Kidney (tissue), 14 donors: ENCODE data around the gene GRAMD4. TPM values are rescaled to one million over a fixed set of nuclear protein-coding genes. Genes with fewer than 3 reads are reported as not detected.

ENCODE experiments used
- DNase-seq, 5 donors: peaks; one replicate each; pipeline ENCODE4 v3.0.0-alpha.2; 2013 to 2020
- FAIRE-seq: peaks from 2 replicates; lab custom pipeline; 2012; peaks lifted over from hg19 to GRCh38; lab: Jason Lieb, UNC
- H3K27ac ChIP-seq, 2 donors: one replicate each; pipeline ENCODE4 v1.7.0; 2013; ENCODE audit warnings: low read depth in 2 of 2, low read length in 2 of 2, inconsistent platforms in 1 of 2
- H3K27me3 ChIP-seq: one replicate; pipeline ENCODE4 v1.7.1; 2013; ENCODE audit warnings: low read length, inconsistent platforms; ENCODE audit not compliant: control insufficient read depth, insufficient read depth
- H3K36me3 ChIP-seq, 3 donors: one replicate each; pipeline versions ENCODE4 v1.7.0 to v1.7.1; 2013; ENCODE audit warnings: low read length in 3 of 3, control low read depth in 1 of 3, inconsistent platforms in 1 of 3; ENCODE audit not compliant: insufficient read depth in 3 of 3, control insufficient read depth in 2 of 3
- H3K4me1 ChIP-seq, 3 donors: one replicate each; pipeline versions ENCODE4 v1.7.0 to v1.7.1; 2013; ENCODE audit warnings: low read length in 3 of 3, inconsistent platforms in 1 of 3, low read depth in 1 of 3; ENCODE audit not compliant: control insufficient read depth in 2 of 3, insufficient read depth in 2 of 3
- H3K4me3 ChIP-seq, 3 donors: one replicate each; pipeline versions ENCODE4 v1.7.0 to v1.8.1; 2013; ENCODE audit warnings: low read length in 3 of 3, control low read depth in 1 of 3, inconsistent platforms in 1 of 3
- H3K9ac ChIP-seq, 3 donors: one replicate each; pipeline versions ENCODE4 v1.7.0 to v1.7.1; 2013; ENCODE audit warnings: low read length in 3 of 3, control low read depth in 1 of 3, inconsistent platforms in 1 of 3
- H3K9me3 ChIP-seq, 3 donors: one replicate each; pipeline versions ENCODE4 v1.7.0 to v1.7.1; 2013; ENCODE audit warnings: low read length in 3 of 3, control low read depth in 1 of 3, inconsistent platforms in 1 of 3; ENCODE audit not compliant: control insufficient read depth in 2 of 3, insufficient read depth in 1 of 3
- CTCF ChIP-seq: IDR thresholded peaks from 3 replicates; pipeline ENCODE4 v1.5.1; 2012; ENCODE audit warnings: mild to moderate bottlenecking, moderate library complexity, borderline replicate concordance; ENCODE audit not compliant: insufficient read depth; ENCODE audit errors: extremely low read depth
- intact Hi-C: fragments of 100-400 bp; cut with DNase I; formaldehyde crosslinking; loops from one replicate; pipeline ENCODE4 v1.11.1; 2022
- polyA plus RNA-seq: library from polyadenylated mRNA; stranded (reverse); fragments of 350-450 nt; fragmentation: Illumina TruSeq; extraction: RNeasy Lipid Tissue Mini Kit (QIAGEN cat#74804); gene quantifications from one replicate; pipeline ENCODE4 v1.2.3, GENCODE V29; 2014; ENCODE audit warnings: low read depth, low replicate concordance; ENCODE audit not compliant: insufficient read depth
- total RNA-seq: library from RNA; stranded (reverse); fragmentation: NEBNext Ultra II Directional; extraction: Animal tissue kit (Norgen Biotek cat#: 25700); gene quantifications from one replicate; pipeline ENCODE4 v1.2.1, GENCODE V29; 2021
- donor health status: control.
- donor health status: control.
- donor health status: control.
- donor health status: control.
- donor health status: control.
- donor health status: DM: yes; HTN: yes; CAD: no.
- donor health status: Normal renal cell carcinoma (clear cell type).

The GRAMD4 gene
- total and polyA plus RNA-seq, 2 donors from 2014 or later: 12.1 to 58.2 TPM

- TF ChIP-seq CTCF: no peak
- no peak overlapping the region for H3K9ac ChIP-seq
- no peak overlapping the region for H3K4me3 ChIP-seq
- no peaks in the 10 kb centered on the region for H3K36me3 ChIP-seq
- no peak overlapping the region for H3K27ac ChIP-seq
- H3K27me3 ChIP-seq: no peaks in the 10 kb centered on the region
- no peaks in the 10 kb centered on the region for H3K9me3 ChIP-seq
- peaks cover 0 to 28% (median 5%) of the 10 kb centered on the region in 3 donors for H3K4me1 ChIP-seq
- DNase-seq: no peak
- intact Hi-C loops: no loop called here
- no peak for FAIRE-seq
Observed at GRCh38 chr22:46614025-46614931, 5.9 kb upstream of the GRAMD4 start.

GRCh38 chr22:46617207-46617985 is 2.8 kb upstream of the GRAMD4 start:
- Histone ChIP-seq H3K4me1 (peaks cover 0 to 34% (median 2%) of the 10 kb centered on the region in 3 donors), H3K36me3 (no peaks in the 10 kb centered on the region), H3K27me3 (no peaks in the 10 kb centered on the region), H3K9ac (no peak overlapping the region), H3K27ac (no peak overlapping the region), H3K4me3 (no peak overlapping the region), H3K9me3 (no peaks in the 10 kb centered on the region)
- DNase-seq: no peak
- no peak for FAIRE-seq
- no peak for TF ChIP-seq CTCF
- intact Hi-C loops: no loop called here

- no peak for TF ChIP-seq CTCF
- intact Hi-C loops: no loop called here
- no peaks in the 10 kb centered on the region for H3K27me3 ChIP-seq
- H3K9me3 ChIP-seq: no peaks in the 10 kb centered on the region
- H3K36me3 ChIP-seq: no peaks in the 10 kb centered on the region
- peaks cover 0 to 27% (median 0%) of the 10 kb centered on the region in 3 donors for H3K4me1 ChIP-seq
- no peak for DNase-seq
- FAIRE-seq: no peak
- H3K27ac ChIP-seq: no peak overlapping the region
- H3K4me3 ChIP-seq: no peak overlapping the region
- no peak overlapping the region for H3K9ac ChIP-seq
Observed at GRCh38 chr22:46617986-46618647, 2.1 kb upstream of the GRAMD4 start.
